HG02970 (cell line): ENCODE results near the gene INO80D.

Experiments
- ATAC-seq: cut with Tn5 transposase; IDR thresholded peaks from one replicate; pipeline ENCODE4 v1.9.1; 2021; ENCODE audit warnings: mild to moderate bottlenecking, moderate library complexity, moderate number of reproducible peaks; ENCODE audit not compliant: unreplicated experiment, low FRiP score

Gene INO80D

DNA sequence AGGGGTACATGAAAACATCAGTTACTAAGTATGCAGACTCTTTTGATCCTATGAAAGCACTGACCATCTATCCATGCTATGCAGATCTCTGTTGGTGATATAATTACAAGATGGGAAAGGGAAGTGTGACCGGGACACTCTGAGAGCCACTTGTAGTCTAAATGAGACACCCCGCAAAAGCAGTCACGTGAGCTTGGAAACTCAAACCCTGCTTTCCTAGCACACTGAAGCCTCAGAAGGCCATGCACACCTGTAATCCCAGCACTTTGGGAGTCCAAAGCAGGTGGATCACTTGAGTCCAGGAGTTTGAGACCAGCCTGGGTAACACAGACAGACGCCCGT is 137.5 kb downstream of the INO80D start:
- no peak for ATAC-seq

GRCh38 chr2:205947621-205948495 is 138.1 kb downstream of the INO80D start:
- peak; percentile 77 for ATAC-seq

GRCh38 chr2:205946226-205946625 is 139.7 kb downstream of the INO80D start:
- no peak for ATAC-seq
